Gastroesophageal sphincter (tissue), 3 donors: ENCODE measurements around the gene SALL1.

ENCODE experiments used
- CTCF ChIP-seq, 4 experiments: fragments of 200-600 bp in 2 of 4; fragments of 450-650 bp in 2 of 4; sonication (generic) in 1 of 4; IDR thresholded peaks; one replicate each; pipeline ENCODE4 v1.5.1; 2017 to 2019; ENCODE audit warnings: antibody characterized with exemption in 4 of 4, mild to moderate bottlenecking in 2 of 4, moderate library complexity in 2 of 4
- EP300 ChIP-seq: sonication (generic); formaldehyde crosslinking; IDR thresholded peaks from one replicate; pipeline ENCODE4 v1.6.1; 2017; ENCODE audit warnings: antibody characterized with exemption, mild to moderate bottlenecking
- POLR2AphosphoS5 ChIP-seq: sonication (generic); formaldehyde crosslinking; IDR thresholded peaks from one replicate; pipeline ENCODE4 v1.6.1; 2017; ENCODE audit warnings: antibody characterized with exemption

- TF ChIP-seq CTCF (IDR thresholded peaks at IDR 0.05) = no peak
- no peak for TF ChIP-seq POLR2AphosphoS5
- TF ChIP-seq EP300 = no peak
Measured at GRCh38 chr16:51150888-51151320, at the start of gene SALL1.
